K562 (cell line): ENCODE measurements around the gene FRMD1. TPM values are rescaled to one million over a fixed set of nuclear protein-coding genes. Genes with fewer than 3 reads are reported as not detected.

Experiments
- ATAC-seq: fragments of 200-7000 bp; cut with Tn5 transposase; 3 replicates; pipeline ENCODE4 v1.9.1; 2020; ENCODE audit warnings: moderate library complexity
- BruUV-seq: library from RNA; stranded (reverse); fragments of 400-500 nt; replicated peaks from 2 replicates; lab custom pipeline; 2021; lab: Mats Ljungman, UMichigan
- CTCF ChIA-PET: fragments of 300-600 bp; formaldehyde crosslinking; extraction: SDS; loops from one replicate; lab custom pipeline; 2021; ENCODE audit warnings: low intra/inter-chr PET ratio; lab: Yijun Ruan, JAX
- POLR2A ChIA-PET: fragments of 300-600, 350-650 bp; sonication (Branson Sonifier 250); formaldehyde crosslinking; extraction: SDS; loops from one replicate; lab custom pipeline; 2021; ENCODE audit warnings: antibody characterized with exemption, inconsistent platforms; lab: Yijun Ruan, JAX
- DNase-seq, 4 experiments: peaks; one replicate each; pipeline versions ENCODE4 v3.0.0 to v3.0.0-alpha.2; 2011 to 2018; ENCODE audit warnings: low spot score in 3 of 4, mixed read lengths in 3 of 4; ENCODE audit errors: extremely low read depth in 1 of 4
- FAIRE-seq: peaks from 2 replicates; lab custom pipeline; 2011; peaks lifted over from hg19 to GRCh38; lab: Jason Lieb, UNC
- H2AFZ ChIP-seq: 2 replicates; pipeline ENCODE4 v1.6.0; 2011; ENCODE audit warnings: low read depth, low read length, control low read depth, inconsistent platforms
- H3K27ac ChIP-seq: fragments of 200-600 bp; 3 replicates; pipeline ENCODE4 v1.8.0; 2011; ENCODE audit warnings: low read depth, mild to moderate bottlenecking, control low read depth, inconsistent platforms, low read length, moderate library complexity, mixed read lengths; ENCODE audit errors: extremely low read depth
- H3K27me3 ChIP-seq, 2 experiments: fragments of 300-600 bp in 1 of 2; 2 replicates in 1 of 2; 3 replicates in 1 of 2; pipeline versions ENCODE4 v1.6.0 to v1.8.0; 2011; ENCODE audit warnings: inconsistent platforms in 2 of 2, low read length in 2 of 2, mild to moderate bottlenecking in 1 of 2, mixed read lengths in 1 of 2, moderate library complexity in 1 of 2; ENCODE audit not compliant: control insufficient read depth in 2 of 2, insufficient read depth in 2 of 2
- H3K36me3 ChIP-seq: fragments of 300-600 bp; 3 replicates; pipeline ENCODE4 v1.8.0; 2011; ENCODE audit warnings: mild to moderate bottlenecking, low read length, inconsistent platforms; ENCODE audit not compliant: control insufficient read depth, insufficient read depth
- H3K4me1 ChIP-seq, 2 experiments: fragments of 200-600 bp in 1 of 2; replicated peaks in 1 of 2; 2 replicates in 1 of 2; 3 replicates in 1 of 2; pipeline versions ENCODE4 v1.5.1 to v1.8.0; 2011; ENCODE audit warnings: inconsistent platforms in 2 of 2, low read length in 2 of 2, mild to moderate bottlenecking in 1 of 2, mixed read lengths in 1 of 2, moderate library complexity in 1 of 2; ENCODE audit not compliant: control insufficient read depth in 2 of 2, insufficient read depth in 2 of 2
- H3K4me2 ChIP-seq: 2 replicates; pipeline ENCODE4 v1.6.1; 2011; ENCODE audit warnings: low read length, control low read depth, inconsistent platforms, mixed read lengths; ENCODE audit not compliant: insufficient read depth
- H3K4me3 ChIP-seq: fragments of 200-600 bp; sonication (generic), shearing (Covaris generic); 2 replicates; pipeline ENCODE4 v1.5.1; 2016; ENCODE audit warnings: control low read depth, inconsistent platforms
- H3K79me2 ChIP-seq: fragments of 200-600 bp; 3 replicates; pipeline ENCODE4 v1.8.0; 2011; ENCODE audit warnings: low read length, inconsistent platforms; ENCODE audit not compliant: control insufficient read depth, insufficient read depth
- H3K9ac ChIP-seq, 2 experiments: 2 replicates each; pipeline versions ENCODE4 v1.6.0 to v1.6.1; 2011; ENCODE audit warnings: low read depth in 2 of 2, low read length in 2 of 2, control low read depth in 1 of 2, inconsistent platforms in 1 of 2, mild to moderate bottlenecking in 1 of 2, mixed read lengths in 1 of 2; ENCODE audit not compliant: insufficient read depth in 1 of 2
- H3K9me1 ChIP-seq: one replicate; pipeline ENCODE4 v1.6.0; 2011; ENCODE audit warnings: inconsistent platforms, mild to moderate bottlenecking, low read length, moderate library complexity; ENCODE audit not compliant: control insufficient read depth, insufficient read depth
- H3K9me3 ChIP-seq: replicated peaks from 2 replicates; pipeline ENCODE4 v1.5.1; 2011; ENCODE audit warnings: low read depth, low read length, inconsistent platforms; ENCODE audit not compliant: control insufficient read depth, insufficient read depth
- H4K20me1 ChIP-seq: replicated peaks from 2 replicates; pipeline ENCODE4 v1.6.1; 2011; ENCODE audit warnings: low read length, inconsistent platforms, mixed read lengths; ENCODE audit not compliant: control insufficient read depth, insufficient read depth
- E2F6 ChIP-seq, 2 experiments: IDR thresholded peaks; 2 replicates each; pipeline ENCODE4 v1.6.1; 2011; ENCODE audit warnings: borderline replicate concordance in 1 of 2, control low read depth in 1 of 2, low read depth in 1 of 2, low read length in 1 of 2, mild to moderate bottlenecking in 1 of 2, mixed read lengths in 1 of 2, moderate library complexity in 1 of 2; ENCODE audit not compliant: insufficient read depth in 1 of 2, insufficient read length in 1 of 2, poor library complexity in 1 of 2, severe bottlenecking in 1 of 2; ENCODE audit errors: extremely low read depth in 1 of 2
- GTF2B ChIP-seq: IDR thresholded peaks from 2 replicates; pipeline ENCODE4 v1.6.1; 2011; ENCODE audit not compliant: insufficient read length; ENCODE audit errors: extremely low read depth
- ILK ChIP-seq: fragments of 450-650 bp; IDR thresholded peaks from 2 replicates; pipeline ENCODE4 v1.6.1; 2016; ENCODE audit warnings: missing genetic modification characterization, low read depth, mild to moderate bottlenecking, missing compliant biosample characterization, moderate library complexity, borderline replicate concordance
- LARP7 ChIP-seq: fragments of 450-650 bp; IDR thresholded peaks from 2 replicates; pipeline ENCODE4 v1.6.1; 2016
- MAZ ChIP-seq, 2 experiments: fragments of 450-650 bp in 1 of 2; sonication (generic) in 1 of 2; formaldehyde crosslinking; IDR thresholded peaks in 1 of 2; conservative IDR thresholded peaks in 1 of 2; 2 replicates each; pipeline versions ENCODE4 v1.4.0 to v1.5.0; 2020; ENCODE audit warnings: mild to moderate bottlenecking in 1 of 2, missing genetic modification reagents in 1 of 2
- MBD2 ChIP-seq: sonication (generic); IDR thresholded peaks from 2 replicates; pipeline ENCODE4 v1.6.1; 2016; ENCODE audit warnings: low read depth, borderline replicate concordance
- NBN ChIP-seq: fragments of 450-650 bp; IDR thresholded peaks from 2 replicates; pipeline ENCODE4 v1.6.1; 2016; ENCODE audit warnings: low read depth, mild to moderate bottlenecking
- NFYB ChIP-seq: IDR thresholded peaks from 2 replicates; pipeline ENCODE4 v1.6.1; 2011; ENCODE audit warnings: mild to moderate bottlenecking, moderate library complexity; ENCODE audit not compliant: insufficient read length; ENCODE audit errors: extremely low read depth
- NR2C1 ChIP-seq, 2 experiments: fragments of 450-650 bp; IDR thresholded peaks; 2 replicates each; pipeline ENCODE4 v1.6.1; 2017; ENCODE audit warnings: mild to moderate bottlenecking in 2 of 2, antibody characterized with exemption in 1 of 2, inconsistent platforms in 1 of 2, missing compliant biosample characterization in 1 of 2, missing genetic modification characterization in 1 of 2
- PKNOX1 ChIP-seq: fragments of 450-650 bp; IDR thresholded peaks from 2 replicates; pipeline ENCODE4 v1.6.1; 2016
- SRSF3 ChIP-seq: fragments of 200-400 bp; formaldehyde crosslinking; IDR thresholded peaks from 2 replicates; pipeline ENCODE4 v1.6.1; 2016; ENCODE audit warnings: mild to moderate bottlenecking, low read length, moderate library complexity; ENCODE audit not compliant: insufficient read depth
- UBTF ChIP-seq, 2 experiments: IDR thresholded peaks; 2 replicates each; pipeline ENCODE4 v1.6.1; 2012; ENCODE audit warnings: improper control_type of control experiment in 2 of 2, low read depth in 2 of 2, low read length in 2 of 2, borderline replicate concordance in 1 of 2
- ZNF224 ChIP-seq: sonication (generic); formaldehyde crosslinking; IDR thresholded peaks from 2 replicates; pipeline ENCODE4 v1.8.0; 2022; ENCODE audit warnings: mild to moderate bottlenecking, missing genetic modification reagents
- WGBS: fragments of 100-300 bp; shearing (Covaris generic); methylation state at CpG from one replicate; pipeline ENCODE4 v1.1.6; 2016; ENCODE audit warnings: low coverage, mixed read lengths; ENCODE audit not compliant: insufficient coverage; ENCODE audit errors: missing lambda C conversion rate; 5-methylcytosine and 5-hydroxymethylcytosine counted together
- in situ Hi-C: fragments of 300-500 bp; cut with MboI; formaldehyde crosslinking; loops from 4 replicates; pipeline ENCODE4 v1.15.0; 2018; ENCODE audit warnings: inconsistent platforms, mixed read lengths
- intact Hi-C: fragments of 100-400 bp; cut with micrococcal nuclease; formaldehyde crosslinking; loops from 2 replicates; pipeline ENCODE4 v1.14.2; 2022
- polyA plus RNA-seq, 8 experiments: library from polyadenylated mRNA; depleted of rRNA in 4 of 8; stranded (reverse) in 5 of 8; unstranded in 3 of 8; fragments of >200 nt; fragmentation: Nextera tagmentation in 2 of 8; fragmentation: Illumina TruSeq in 1 of 8; extraction: Ambion mirVana in 2 of 8; extraction: Trizol in 1 of 8; gene quantifications; 2 replicates each; pipeline versions ENCODE4 v1.2.1 to v1.2.3, GENCODE V29; 2011 to 2014; ENCODE audit warnings: inconsistent platforms in 1 of 8, missing spikeins in 1 of 8
- total RNA-seq, 7 experiments: library from RNA; depleted of rRNA in 6 of 7; stranded (reverse); fragments of >200 nt in 6 of 7; fragmentation: Illumina TruSeq in 2 of 7; extraction: Trizol in 2 of 7; gene quantifications; 2 replicates each; pipeline versions ENCODE4 v1.2.1 to v1.2.3, GENCODE V29; 2011 to 2021; ENCODE audit warnings: low replicate concordance in 1 of 7
- TF ChIP-seq, protein P1 (sequence below): fragments of 200-800 bp; sonication (Bioruptor generic); IDR thresholded peaks from 2 replicates; pipeline ENCODE4 v1.6.1; 2017; ENCODE audit warnings: missing genetic modification characterization, missing compliant biosample characterization

Gene FRMD1
- total and polyA plus RNA-seq, 9 of the 15 experiments (the other 6 are each of a cell fraction or from before 2014, with no cell fraction given) = 0.01 to 0.04 (median 0.01) TPM; not detected in 6

DNA sequence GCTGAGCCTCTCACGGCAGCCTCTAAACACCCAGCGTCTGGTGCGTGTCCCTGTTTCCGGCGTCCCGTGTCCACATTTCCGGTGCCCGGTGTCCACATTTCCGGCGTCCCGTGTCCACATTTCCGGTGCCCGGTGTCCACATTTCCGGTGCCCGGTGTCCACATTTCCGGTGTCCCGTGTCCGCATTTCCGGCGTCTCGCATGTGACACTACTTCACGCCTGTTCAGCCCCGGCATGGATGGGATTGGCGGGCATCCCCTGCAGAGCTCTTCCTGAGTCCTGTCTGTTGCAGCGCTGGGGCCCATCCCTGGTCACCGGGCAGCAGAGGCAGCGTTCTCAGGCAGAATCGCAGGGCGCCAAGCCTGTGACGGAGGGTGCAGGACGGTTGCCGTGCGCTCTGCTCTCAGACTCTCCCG is 3.2 kb downstream of the FRMD1 start:
- DNase-seq (no peak), ATAC-seq (no peak), FAIRE-seq (no peak)
- H3K36me3 ChIP-seq = no peaks in the 10 kb centered on the region
- no peaks in the 10 kb centered on the region; the same call in 1 of the 2 replicates for H3K9me3 ChIP-seq
- H3K27ac ChIP-seq = no peak overlapping the region
- H2AFZ ChIP-seq = peak overlapping the region; percentile 72
- peaks cover 19 to 69% of the 10 kb centered on the region in 2 experiments for H3K27me3 ChIP-seq
- in situ Hi-C loops = no loop called here
- H3K9me1 ChIP-seq = no peaks in the 10 kb centered on the region
- 0 out of 2 replicates have a peak overlapping the region, but pooled peaks have one; percentile 8 for H3K4me2 ChIP-seq
- H3K9ac ChIP-seq = no peak overlapping the region
- 0 out of 2 replicates have a peak, but pooled peaks cover 4% of the 10 kb centered on the region for H4K20me1 ChIP-seq
- no TSS peak for BruUV-seq
- WGBS = 21% methylated on average over 28 of the region's 34 CpGs
- H3K79me2 ChIP-seq = no peaks in the 10 kb centered on the region
- peaks cover 0 to 16% of the 10 kb centered on the region in 2 experiments; a peak in 2 of 5 replicates for H3K4me1 ChIP-seq
- ChIA-PET CTCF (no interaction called here), POLR2A (interaction anchor here (0.6 kb wide), 1 partner anchor 1419 kb away, joined by 3 read pairs; no protein-coding TSS in a partner anchor)
- intact Hi-C loops = no loop called here
- no peak overlapping the region for H3K4me3 ChIP-seq
- TF ChIP-seq ILK (tag) (no peak), MBD2 (no peak), LARP7 (no peak), NBN (no peak), MAZ (CRISPR knock-in tag; conservative IDR thresholded peaks at IDR 0.05 in 1 of 2, IDR thresholded peaks at IDR 0.05 in 1 of 2) (0 out of 4 replicates have a peak, but pooled peaks of 1 of the 2 experiments have one; percentile 27), SRSF3 (no peak), E2F6 (IDR thresholded peaks at IDR 0.05; ENCODE audit: borderline replicate concordance in 1 of 2, extremely low read depth in 1 of 2, insufficient read depth in 1 of 2, insufficient read length in 1 of 2, low read depth in 1 of 2, low read length in 1 of 2, poor library complexity in 1 of 2, severe bottlenecking in 1 of 2) (peak in 1 of 2 experiments; percentile 17), NR2C1 (IDR thresholded peaks at IDR 0.05) (no peak), NR2C1 (tag; IDR thresholded peaks at IDR 0.05) (no peak), GTF2B (no peak), NFYB (no peak), UBTF (IDR thresholded peaks at IDR 0.05; ENCODE audit: borderline replicate concordance in 1 of 2, low read depth in 2 of 2, low read length in 2 of 2) (no peak), PKNOX1 (peak; percentile 11; the same call in 1 of the 2 replicates), ZNF224 (CRISPR knock-in tag) (no peak)
- TF ChIP-seq, protein P1, sequence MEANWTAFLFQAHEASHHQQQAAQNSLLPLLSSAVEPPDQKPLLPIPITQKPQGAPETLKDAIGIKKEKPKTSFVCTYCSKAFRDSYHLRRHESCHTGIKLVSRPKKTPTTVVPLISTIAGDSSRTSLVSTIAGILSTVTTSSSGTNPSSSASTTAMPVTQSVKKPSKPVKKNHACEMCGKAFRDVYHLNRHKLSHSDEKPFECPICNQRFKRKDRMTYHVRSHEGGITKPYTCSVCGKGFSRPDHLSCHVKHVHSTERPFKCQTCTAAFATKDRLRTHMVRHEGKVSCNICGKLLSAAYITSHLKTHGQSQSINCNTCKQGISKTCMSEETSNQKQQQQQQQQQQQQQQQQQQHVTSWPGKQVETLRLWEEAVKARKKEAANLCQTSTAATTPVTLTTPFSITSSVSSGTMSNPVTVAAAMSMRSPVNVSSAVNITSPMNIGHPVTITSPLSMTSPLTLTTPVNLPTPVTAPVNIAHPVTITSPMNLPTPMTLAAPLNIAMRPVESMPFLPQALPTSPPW (CRISPR knock-in tag) = 0 out of 2 replicates have a peak, but pooled peaks have one; percentile 19
